ENCODE results near the gene SMARCAL1. TPM values are rescaled to one million over a fixed set of nuclear protein-coding genes. Genes with fewer than 3 reads are reported as not detected.

Gene SMARCAL1
- total and polyA plus RNA-seq, 2 of the 4 experiments (the other 2 are of a cell fraction) = 13.6 to 21.0 TPM

DNA sequence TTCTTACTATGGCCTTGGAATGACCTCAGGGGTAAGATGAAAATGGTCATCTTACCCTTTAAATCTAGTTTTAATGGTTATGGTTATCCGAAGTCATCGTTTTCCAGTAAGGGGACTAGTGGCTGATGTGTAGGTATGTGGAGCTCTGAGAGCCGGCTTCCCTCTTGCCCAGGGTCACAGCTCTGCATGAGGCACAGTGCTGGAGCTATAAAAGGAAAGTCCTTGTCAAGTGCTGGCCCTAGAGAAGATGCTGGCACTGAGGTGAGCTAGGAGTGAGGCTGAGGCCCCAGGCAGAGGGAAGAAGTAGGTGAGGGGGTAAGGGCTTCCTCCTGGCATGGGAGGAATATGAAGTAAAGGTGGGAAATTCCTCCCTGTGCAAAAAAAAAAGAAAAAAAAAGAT lies 35.0 kb downstream of the SMARCAL1 start:
- Histone ChIP-seq H4K8ac (ENCODE audit: low read depth in 2 of 2, low read length in 2 of 2) (no peak overlapping the region), H4K5ac (ENCODE audit: low read depth, low read length) (no peak overlapping the region), H2BK120ac (ENCODE audit: low read depth, low read length) (no peak overlapping the region), H3K56ac (ENCODE audit: extremely low read depth, insufficient read depth, low read length) (no peak overlapping the region), H3K79me1 (ENCODE audit: low read depth in 1 of 2, low read length in 2 of 2) (no peaks in the 10 kb centered on the region; a peak in 1 of 4 replicates), H3K23ac (ENCODE audit: low read depth, low read length) (no peak overlapping the region), H4K91ac (ENCODE audit: insufficient read depth, low read depth, low read length) (no peak overlapping the region), H2BK5ac (ENCODE audit: low read depth, low read length, poor library complexity, severe bottlenecking) (no peak overlapping the region), H3K4me3 (ENCODE audit: insufficient read depth, low read depth, low read length) (no peak overlapping the region), H3K27me3 (ENCODE audit: control insufficient read depth, insufficient read depth, low read length) (no peaks in the 10 kb centered on the region), H4K20me1 (ENCODE audit: insufficient read depth, low read length) (no peaks in the 10 kb centered on the region), H2BK15ac (ENCODE audit: low read depth, low read length) (no peak overlapping the region), H3K36me3 (ENCODE audit: control insufficient read depth, insufficient read depth, low read length) (peaks cover 35% of the 10 kb centered on the region), H2BK20ac (ENCODE audit: low read depth, low read length) (no peak overlapping the region), H3K14ac (replicated peaks; ENCODE audit: low read depth, low read length) (no peak overlapping the region), H3K4me1 (ENCODE audit: control insufficient read depth, insufficient read depth, low read length) (no peaks in the 10 kb centered on the region; the same call in 1 of the 2 replicates), H3K18ac (ENCODE audit: low read depth, low read length) (no peak overlapping the region), H3K4ac (ENCODE audit: low read depth, low read length) (no peak overlapping the region), H3K4me2 (ENCODE audit: low read depth, low read length) (no peak overlapping the region), H2AFZ (replicated peaks; ENCODE audit: low read length, poor library complexity) (no peak overlapping the region), H3K9ac (ENCODE audit: low read depth, low read length) (no peak overlapping the region), H3K9me3 (ENCODE audit: control insufficient read depth, insufficient read depth, low read length) (no peaks in the 10 kb centered on the region; the same call in 1 of the 2 replicates), H3K9me1 (ENCODE audit: insufficient read depth, low read length) (peaks cover 6% of the 10 kb centered on the region; the same call in 1 of the 2 replicates), H2AK9ac (replicated peaks; ENCODE audit: low read depth, low read length, poor library complexity) (no peak overlapping the region), H3K27ac (ENCODE audit: insufficient read depth, low read length) (no peak overlapping the region), H2AK5ac (ENCODE audit: low read depth, low read length) (no peak overlapping the region)
- in situ Hi-C loops (cut with MboI; ENCODE audit: low sequenced_read_pairs) (no loop called here), intact Hi-C loops (cut with micrococcal nuclease) (no loop called here), dilution Hi-C loops (cut with HindIII; ENCODE audit: low sequenced_read_pairs, unreplicated experiment) (no loop called here)
- DNase-seq (no peak), ATAC-seq (ENCODE audit: low read depth) (no peak)
- TF ChIP-seq RFX5 (IDR thresholded peaks at IDR 0.05; ENCODE audit: low read depth, low read length) (no peak), POLR2A (IDR thresholded peaks at IDR 0.05; ENCODE audit: low read depth, low read length) (no peak), RCOR1 (IDR thresholded peaks at IDR 0.05; ENCODE audit: insufficient replicate concordance, low read length) (no peak), CEBPB (IDR thresholded peaks at IDR 0.05; ENCODE audit: low read depth, low read length) (no peak), NFE2L2 (IDR thresholded peaks at IDR 0.05; ENCODE audit: low read depth, low read length) (no peak)
- TF ChIP-seq, protein P1, sequence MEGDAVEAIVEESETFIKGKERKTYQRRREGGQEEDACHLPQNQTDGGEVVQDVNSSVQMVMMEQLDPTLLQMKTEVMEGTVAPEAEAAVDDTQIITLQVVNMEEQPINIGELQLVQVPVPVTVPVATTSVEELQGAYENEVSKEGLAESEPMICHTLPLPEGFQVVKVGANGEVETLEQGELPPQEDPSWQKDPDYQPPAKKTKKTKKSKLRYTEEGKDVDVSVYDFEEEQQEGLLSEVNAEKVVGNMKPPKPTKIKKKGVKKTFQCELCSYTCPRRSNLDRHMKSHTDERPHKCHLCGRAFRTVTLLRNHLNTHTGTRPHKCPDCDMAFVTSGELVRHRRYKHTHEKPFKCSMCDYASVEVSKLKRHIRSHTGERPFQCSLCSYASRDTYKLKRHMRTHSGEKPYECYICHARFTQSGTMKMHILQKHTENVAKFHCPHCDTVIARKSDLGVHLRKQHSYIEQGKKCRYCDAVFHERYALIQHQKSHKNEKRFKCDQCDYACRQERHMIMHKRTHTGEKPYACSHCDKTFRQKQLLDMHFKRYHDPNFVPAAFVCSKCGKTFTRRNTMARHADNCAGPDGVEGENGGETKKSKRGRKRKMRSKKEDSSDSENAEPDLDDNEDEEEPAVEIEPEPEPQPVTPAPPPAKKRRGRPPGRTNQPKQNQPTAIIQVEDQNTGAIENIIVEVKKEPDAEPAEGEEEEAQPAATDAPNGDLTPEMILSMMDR (conservative IDR thresholded peaks at IDR 0.05; ENCODE audit: low read depth, low read length) = no peak
- TF ChIP-seq, protein P2, sequence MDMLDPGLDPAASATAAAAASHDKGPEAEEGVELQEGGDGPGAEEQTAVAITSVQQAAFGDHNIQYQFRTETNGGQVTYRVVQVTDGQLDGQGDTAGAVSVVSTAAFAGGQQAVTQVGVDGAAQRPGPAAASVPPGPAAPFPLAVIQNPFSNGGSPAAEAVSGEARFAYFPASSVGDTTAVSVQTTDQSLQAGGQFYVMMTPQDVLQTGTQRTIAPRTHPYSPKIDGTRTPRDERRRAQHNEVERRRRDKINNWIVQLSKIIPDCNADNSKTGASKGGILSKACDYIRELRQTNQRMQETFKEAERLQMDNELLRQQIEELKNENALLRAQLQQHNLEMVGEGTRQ (IDR thresholded peaks at IDR 0.05; ENCODE audit: low read depth, low read length) = no peak
- TF ChIP-seq, protein P3, sequence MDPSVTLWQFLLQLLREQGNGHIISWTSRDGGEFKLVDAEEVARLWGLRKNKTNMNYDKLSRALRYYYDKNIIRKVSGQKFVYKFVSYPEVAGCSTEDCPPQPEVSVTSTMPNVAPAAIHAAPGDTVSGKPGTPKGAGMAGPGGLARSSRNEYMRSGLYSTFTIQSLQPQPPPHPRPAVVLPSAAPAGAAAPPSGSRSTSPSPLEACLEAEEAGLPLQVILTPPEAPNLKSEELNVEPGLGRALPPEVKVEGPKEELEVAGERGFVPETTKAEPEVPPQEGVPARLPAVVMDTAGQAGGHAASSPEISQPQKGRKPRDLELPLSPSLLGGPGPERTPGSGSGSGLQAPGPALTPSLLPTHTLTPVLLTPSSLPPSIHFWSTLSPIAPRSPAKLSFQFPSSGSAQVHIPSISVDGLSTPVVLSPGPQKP (IDR thresholded peaks at IDR 0.05; ENCODE audit: borderline replicate concordance, low read depth, low read length) = no peak
- CTCF ChIA-PET = no interaction called here
- POLR2A ChIA-PET (ENCODE audit: unreplicated experiment) = no interaction called here
- BruUV-seq (replicated peaks) = no TSS peak
- WGBS, 2 experiments (ENCODE audit: extremely low coverage in 2 of 2, insufficient read length in 1 of 2) = 80% methylated on average over 1 of the region's 3 CpGs; no CpG with 5 or more reads in 1 of the 2 experiments

All from IMR-90 (cell line).